ENCODE results near the gene TMPRSS11F. TPM values are rescaled to one million over a fixed set of nuclear protein-coding genes. Genes with fewer than 3 reads are reported as not detected.
A peak's percentile ranks its signal among the peaks of the same experiment; 100 is the strongest.

Gene TMPRSS11F
- total and polyA plus RNA-seq, 9 of the 15 experiments (the other 6 are each of a cell fraction or from before 2014, with no cell fraction given) = 0.03 to 0.36 (median 0.07) TPM; not detected in 2

GRCh38 chr4:68148800-68149685 lies 19.4 kb upstream of the TMPRSS11F start:
- DNase-seq (ENCODE audit: extremely low read depth in 1 of 4, low spot score in 3 of 4) (peak in 1 of 4 experiments; percentile 43), ATAC-seq (peak; percentile 79), FAIRE-seq (peak; percentile 29)
- Histone ChIP-seq H4K20me1 (replicated peaks; ENCODE audit: control insufficient read depth, insufficient read depth, low read length) (no peaks in the 10 kb centered on the region), H3K4me1 (replicated peaks in 1 of 2; ENCODE audit: control insufficient read depth in 2 of 2, insufficient read depth in 2 of 2, low read length in 2 of 2) (peaks cover 4 to 7% of the 10 kb centered on the region in 2 experiments; a peak in 3 of 5 replicates), H3K4me3 (no peak overlapping the region), H2AFZ (ENCODE audit: low read depth, low read length) (peak overlapping the region; percentile 71), H3K27ac (ENCODE audit: extremely low read depth, low read depth, low read length) (peak overlapping the region; percentile 69), H3K9me3 (replicated peaks; ENCODE audit: control insufficient read depth, insufficient read depth, low read depth, low read length) (peaks cover 1% of the 10 kb centered on the region), H3K79me2 (ENCODE audit: control insufficient read depth, insufficient read depth, low read length) (no peaks in the 10 kb centered on the region), H3K27me3 (ENCODE audit: control insufficient read depth in 2 of 2, insufficient read depth in 2 of 2, low read length in 2 of 2) (no peaks in the 10 kb centered on the region), H3K4me2 (ENCODE audit: insufficient read depth, low read length) (peak overlapping the region; percentile 27; the same call in 1 of the 2 replicates), H3K9me1 (ENCODE audit: control insufficient read depth, insufficient read depth, low read length) (no peaks in the 10 kb centered on the region), H3K9ac (ENCODE audit: insufficient read depth in 1 of 2, low read depth in 2 of 2, low read length in 2 of 2) (peak overlapping the region in 1 of 2 experiments; percentile 10; a peak in 1 of 4 replicates), H3K36me3 (ENCODE audit: control insufficient read depth, insufficient read depth, low read length) (no peaks in the 10 kb centered on the region)
- no TSS peak for BruUV-seq (replicated peaks)
- in situ Hi-C loops (cut with MboI) (no loop called here), intact Hi-C loops (cut with micrococcal nuclease) (no loop called here)
- ChIA-PET POLR2A (interaction anchor here (1.0 kb wide), 1 partner anchor 429 kb away, joined by 3 read pairs; no protein-coding TSS in a partner anchor), CTCF (ENCODE audit: low intra/inter-chr PET ratio) (no interaction called here)
- 10% methylated on average over 3 of the region's 3 CpGs for WGBS (ENCODE audit: insufficient coverage, low coverage, missing lambda C conversion rate)
- TF ChIP-seq SMARCA4 (IDR thresholded peaks at IDR 0.05) (peak; percentile 48; the same call in 1 of the 2 replicates), SOX6 (IDR thresholded peaks at IDR 0.05) (0 out of 2 replicates have a peak, but pooled peaks have one; percentile 28), ZNF589 (CRISPR knock-in tag; IDR thresholded peaks at IDR 0.05; ENCODE audit: low read depth) (peak; percentile 49; the same call in 1 of the 2 replicates), DPF2 (IDR thresholded peaks at IDR 0.05) (0 out of 2 replicates have a peak, but pooled peaks have one; percentile 26)
- TF ChIP-seq, protein P1, sequence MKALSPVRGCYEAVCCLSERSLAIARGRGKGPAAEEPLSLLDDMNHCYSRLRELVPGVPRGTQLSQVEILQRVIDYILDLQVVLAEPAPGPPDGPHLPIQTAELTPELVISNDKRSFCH (CRISPR knock-in tag; IDR thresholded peaks at IDR 0.05) = no peak
- TF ChIP-seq, protein P1 (tag; IDR thresholded peaks at IDR 0.05) = peak; percentile 91
- TF ChIP-seq, protein P2, sequence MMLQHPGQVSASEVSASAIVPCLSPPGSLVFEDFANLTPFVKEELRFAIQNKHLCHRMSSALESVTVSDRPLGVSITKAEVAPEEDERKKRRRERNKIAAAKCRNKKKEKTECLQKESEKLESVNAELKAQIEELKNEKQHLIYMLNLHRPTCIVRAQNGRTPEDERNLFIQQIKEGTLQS (IDR thresholded peaks at IDR 0.05) = peak; percentile 36; the same call in 1 of the 2 replicates
- TF ChIP-seq, protein P2 (CRISPR knock-in tag; conservative IDR thresholded peaks at IDR 0.05) = no peak
- TF ChIP-seq, protein P3, sequence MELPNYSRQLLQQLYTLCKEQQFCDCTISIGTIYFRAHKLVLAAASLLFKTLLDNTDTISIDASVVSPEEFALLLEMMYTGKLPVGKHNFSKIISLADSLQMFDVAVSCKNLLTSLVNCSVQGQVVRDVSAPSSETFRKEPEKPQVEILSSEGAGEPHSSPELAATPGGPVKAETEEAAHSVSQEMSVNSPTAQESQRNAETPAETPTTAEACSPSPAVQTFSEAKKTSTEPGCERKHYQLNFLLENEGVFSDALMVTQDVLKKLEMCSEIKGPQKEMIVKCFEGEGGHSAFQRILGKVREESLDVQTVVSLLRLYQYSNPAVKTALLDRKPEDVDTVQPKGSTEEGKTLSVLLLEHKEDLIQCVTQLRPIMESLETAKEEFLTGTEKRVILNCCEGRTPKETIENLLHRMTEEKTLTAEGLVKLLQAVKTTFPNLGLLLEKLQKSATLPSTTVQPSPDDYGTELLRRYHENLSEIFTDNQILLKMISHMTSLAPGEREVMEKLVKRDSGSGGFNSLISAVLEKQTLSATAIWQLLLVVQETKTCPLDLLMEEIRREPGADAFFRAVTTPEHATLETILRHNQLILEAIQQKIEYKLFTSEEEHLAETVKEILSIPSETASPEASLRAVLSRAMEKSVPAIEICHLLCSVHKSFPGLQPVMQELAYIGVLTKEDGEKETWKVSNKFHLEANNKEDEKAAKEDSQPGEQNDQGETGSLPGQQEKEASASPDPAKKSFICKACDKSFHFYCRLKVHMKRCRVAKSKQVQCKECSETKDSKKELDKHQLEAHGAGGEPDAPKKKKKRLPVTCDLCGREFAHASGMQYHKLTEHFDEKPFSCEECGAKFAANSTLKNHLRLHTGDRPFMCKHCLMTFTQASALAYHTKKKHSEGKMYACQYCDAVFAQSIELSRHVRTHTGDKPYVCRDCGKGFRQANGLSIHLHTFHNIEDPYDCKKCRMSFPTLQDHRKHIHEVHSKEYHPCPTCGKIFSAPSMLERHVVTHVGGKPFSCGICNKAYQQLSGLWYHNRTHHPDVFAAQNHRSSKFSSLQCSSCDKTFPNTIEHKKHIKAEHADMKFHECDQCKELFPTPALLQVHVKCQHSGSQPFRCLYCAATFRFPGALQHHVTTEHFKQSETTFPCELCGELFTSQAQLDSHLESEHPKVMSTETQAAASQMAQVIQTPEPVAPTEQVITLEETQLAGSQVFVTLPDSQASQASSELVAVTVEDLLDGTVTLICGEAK (IDR thresholded peaks at IDR 0.05) = no peak
- TF ChIP-seq, protein P3 (CRISPR knock-in tag; IDR thresholded peaks at IDR 0.05) = no peak

All from K562 (cell line).